ENCODE results near the gene MGA.

DNA sequence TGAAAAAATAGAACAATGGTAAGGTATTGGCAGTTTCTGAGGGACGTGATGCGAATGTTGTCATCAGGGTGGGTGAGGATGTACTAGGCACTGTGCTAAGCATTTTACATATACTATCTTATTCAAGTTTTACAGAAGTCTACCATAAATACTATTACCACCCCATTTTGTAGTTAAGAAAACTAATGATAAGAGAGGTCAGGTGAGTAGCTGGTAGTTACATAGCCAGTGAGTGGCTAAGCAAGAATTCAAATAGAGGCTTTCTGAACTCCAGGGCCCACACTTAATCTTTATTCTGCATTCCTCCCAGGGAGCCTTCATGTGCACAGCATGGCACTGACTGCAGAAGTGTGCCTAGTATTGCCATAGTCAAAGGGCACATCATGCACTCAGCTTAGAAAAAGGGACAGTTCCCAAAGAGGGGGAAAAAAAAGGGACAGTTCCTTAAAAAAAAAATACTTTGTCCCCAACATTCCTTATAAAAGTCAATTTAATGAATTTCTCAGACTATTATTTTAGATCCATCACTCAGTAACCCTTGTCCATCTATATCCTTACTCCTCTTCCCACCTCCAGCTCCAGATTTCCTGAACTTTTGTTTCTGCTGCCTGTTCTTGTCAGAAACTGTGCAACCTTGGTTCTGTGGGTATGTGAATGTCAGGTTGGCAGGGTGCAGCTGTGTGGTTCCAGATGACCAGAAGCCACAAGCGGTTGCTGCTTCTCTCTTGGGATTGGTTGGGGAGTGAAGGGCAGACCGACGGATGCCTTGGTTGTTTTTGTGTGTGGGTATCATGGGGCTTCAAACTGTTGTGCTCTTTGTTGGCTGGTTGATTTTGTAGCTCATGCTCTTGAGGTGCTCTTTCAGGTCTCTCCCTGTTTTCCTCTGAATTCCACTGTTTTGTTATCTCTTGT, 122.4 kb downstream of the MGA start:
- TF ChIP-seq, protein P1, sequence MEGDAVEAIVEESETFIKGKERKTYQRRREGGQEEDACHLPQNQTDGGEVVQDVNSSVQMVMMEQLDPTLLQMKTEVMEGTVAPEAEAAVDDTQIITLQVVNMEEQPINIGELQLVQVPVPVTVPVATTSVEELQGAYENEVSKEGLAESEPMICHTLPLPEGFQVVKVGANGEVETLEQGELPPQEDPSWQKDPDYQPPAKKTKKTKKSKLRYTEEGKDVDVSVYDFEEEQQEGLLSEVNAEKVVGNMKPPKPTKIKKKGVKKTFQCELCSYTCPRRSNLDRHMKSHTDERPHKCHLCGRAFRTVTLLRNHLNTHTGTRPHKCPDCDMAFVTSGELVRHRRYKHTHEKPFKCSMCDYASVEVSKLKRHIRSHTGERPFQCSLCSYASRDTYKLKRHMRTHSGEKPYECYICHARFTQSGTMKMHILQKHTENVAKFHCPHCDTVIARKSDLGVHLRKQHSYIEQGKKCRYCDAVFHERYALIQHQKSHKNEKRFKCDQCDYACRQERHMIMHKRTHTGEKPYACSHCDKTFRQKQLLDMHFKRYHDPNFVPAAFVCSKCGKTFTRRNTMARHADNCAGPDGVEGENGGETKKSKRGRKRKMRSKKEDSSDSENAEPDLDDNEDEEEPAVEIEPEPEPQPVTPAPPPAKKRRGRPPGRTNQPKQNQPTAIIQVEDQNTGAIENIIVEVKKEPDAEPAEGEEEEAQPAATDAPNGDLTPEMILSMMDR (IDR thresholded peaks at IDR 0.05), result no peak
- TF ChIP-seq, protein P2, sequence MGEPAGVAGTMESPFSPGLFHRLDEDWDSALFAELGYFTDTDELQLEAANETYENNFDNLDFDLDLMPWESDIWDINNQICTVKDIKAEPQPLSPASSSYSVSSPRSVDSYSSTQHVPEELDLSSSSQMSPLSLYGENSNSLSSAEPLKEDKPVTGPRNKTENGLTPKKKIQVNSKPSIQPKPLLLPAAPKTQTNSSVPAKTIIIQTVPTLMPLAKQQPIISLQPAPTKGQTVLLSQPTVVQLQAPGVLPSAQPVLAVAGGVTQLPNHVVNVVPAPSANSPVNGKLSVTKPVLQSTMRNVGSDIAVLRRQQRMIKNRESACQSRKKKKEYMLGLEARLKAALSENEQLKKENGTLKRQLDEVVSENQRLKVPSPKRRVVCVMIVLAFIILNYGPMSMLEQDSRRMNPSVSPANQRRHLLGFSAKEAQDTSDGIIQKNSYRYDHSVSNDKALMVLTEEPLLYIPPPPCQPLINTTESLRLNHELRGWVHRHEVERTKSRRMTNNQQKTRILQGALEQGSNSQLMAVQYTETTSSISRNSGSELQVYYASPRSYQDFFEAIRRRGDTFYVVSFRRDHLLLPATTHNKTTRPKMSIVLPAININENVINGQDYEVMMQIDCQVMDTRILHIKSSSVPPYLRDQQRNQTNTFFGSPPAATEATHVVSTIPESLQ (CRISPR knock-in tag; IDR thresholded peaks at IDR 0.05), result no peak
- no peak for TF ChIP-seq ZNF671 (CRISPR knock-in tag; IDR thresholded peaks at IDR 0.05)
- TF ChIP-seq, protein P3, sequence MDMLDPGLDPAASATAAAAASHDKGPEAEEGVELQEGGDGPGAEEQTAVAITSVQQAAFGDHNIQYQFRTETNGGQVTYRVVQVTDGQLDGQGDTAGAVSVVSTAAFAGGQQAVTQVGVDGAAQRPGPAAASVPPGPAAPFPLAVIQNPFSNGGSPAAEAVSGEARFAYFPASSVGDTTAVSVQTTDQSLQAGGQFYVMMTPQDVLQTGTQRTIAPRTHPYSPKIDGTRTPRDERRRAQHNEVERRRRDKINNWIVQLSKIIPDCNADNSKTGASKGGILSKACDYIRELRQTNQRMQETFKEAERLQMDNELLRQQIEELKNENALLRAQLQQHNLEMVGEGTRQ (CRISPR knock-in tag; IDR thresholded peaks at IDR 0.05), result no peak

All from WTC11 (cell line).